ENCODE data around the gene USP49. TPM values are rescaled to one million over a fixed set of nuclear protein-coding genes. Genes with fewer than 3 reads are reported as not detected.

The USP49 gene
- total RNA-seq, 3 donors from 2014 or later (not counting 1 experiment from before 2014, with no cell fraction given) = 6.4 to 15.1 (median 11.5) TPM

GRCh38 chr6:41774841-41775240 lies 120.3 kb downstream of the USP49 start:
- Mint-ChIP-seq H3K36me3 (peaks cover 13% of the 10 kb centered on the region), H3K27me3 (ENCODE audit: low read depth in 2 of 2) (no peaks in the 10 kb centered on the region), H3K27ac (no peak overlapping the region), H3K4me1 (peaks cover 7 to 10% of the 10 kb centered on the region in 2 donors), H3K9me3 (no peaks in the 10 kb centered on the region), H3K4me3 (no peak overlapping the region)
- 90% methylated on average over 3 of the region's 3 CpGs for WGBS (ENCODE audit: insufficient coverage)
- DNase-seq = no peak
- TF ChIP-seq CTCF (IDR thresholded peaks at IDR 0.05) = no peak
- peaks cover 37% of the 10 kb centered on the region for H3K36me3 ChIP-seq (ENCODE audit: control insufficient read depth, insufficient read depth, low read length)
- H3K9me3 ChIP-seq (ENCODE audit: control insufficient read depth, insufficient read depth, low read length) = no peaks in the 10 kb centered on the region
- H3K27ac ChIP-seq (ENCODE audit: low read length) = no peak overlapping the region
- H3K4me1 ChIP-seq (ENCODE audit: control insufficient read depth, insufficient read depth, low read length) = peaks cover 7% of the 10 kb centered on the region
- no peaks in the 10 kb centered on the region for H3K27me3 ChIP-seq (ENCODE audit: control insufficient read depth, insufficient read depth, low read length)
- intact Hi-C loops (cut with micrococcal nuclease) = no loop called here
- H3K4me3 ChIP-seq (ENCODE audit: low read length) = no peak overlapping the region
- no peak for ATAC-seq

GRCh38 chr6:41771058-41771983 lies 123.9 kb downstream of the USP49 start:
- intact Hi-C loops (cut with micrococcal nuclease) = no loop called here
- Histone ChIP-seq H3K27me3 (ENCODE audit: control insufficient read depth, insufficient read depth, low read length) (no peaks in the 10 kb centered on the region), H3K27ac (ENCODE audit: low read length) (no peak overlapping the region), H3K4me3 (ENCODE audit: low read length) (no peak overlapping the region), H3K36me3 (ENCODE audit: control insufficient read depth, insufficient read depth, low read length) (peaks cover 37% of the 10 kb centered on the region), H3K4me1 (ENCODE audit: control insufficient read depth, insufficient read depth, low read length) (peaks cover 14% of the 10 kb centered on the region), H3K9me3 (ENCODE audit: control insufficient read depth, insufficient read depth, low read length) (no peaks in the 10 kb centered on the region)
- peaks cover 13% of the 10 kb centered on the region for H3K36me3 Mint-ChIP-seq
- no peak overlapping the region for H3K27ac Mint-ChIP-seq
- no peaks in the 10 kb centered on the region for H3K27me3 Mint-ChIP-seq (ENCODE audit: low read depth in 2 of 2)
- no peak for TF ChIP-seq CTCF (IDR thresholded peaks at IDR 0.05)
- ATAC-seq (no peak), DNase-seq (no peak)
- WGBS (ENCODE audit: insufficient coverage) = 93% methylated on average over 29 of the region's 29 CpGs
- H3K4me3 Mint-ChIP-seq = no peak overlapping the region
- no peaks in the 10 kb centered on the region for H3K9me3 Mint-ChIP-seq
- H3K4me1 Mint-ChIP-seq = peaks cover 0 to 9% of the 10 kb centered on the region in 2 donors

GRCh38 chr6:41770381-41771057 lies 124.7 kb downstream of the USP49 start:
- Histone ChIP-seq H3K4me3 (ENCODE audit: low read length) (no peak overlapping the region), H3K9me3 (ENCODE audit: control insufficient read depth, insufficient read depth, low read length) (no peaks in the 10 kb centered on the region), H3K36me3 (ENCODE audit: control insufficient read depth, insufficient read depth, low read length) (peaks cover 37% of the 10 kb centered on the region), H3K27me3 (ENCODE audit: control insufficient read depth, insufficient read depth, low read length) (no peaks in the 10 kb centered on the region), H3K4me1 (ENCODE audit: control insufficient read depth, insufficient read depth, low read length) (peaks cover 14% of the 10 kb centered on the region), H3K27ac (ENCODE audit: low read length) (no peak overlapping the region)
- no peaks in the 10 kb centered on the region for H3K9me3 Mint-ChIP-seq
- H3K4me3 Mint-ChIP-seq = no peak overlapping the region
- DNase-seq (no peak), ATAC-seq (no peak)
- 96% methylated on average over 30 of the region's 30 CpGs for WGBS (ENCODE audit: insufficient coverage)
- intact Hi-C loops (cut with micrococcal nuclease) = no loop called here
- TF ChIP-seq CTCF (IDR thresholded peaks at IDR 0.05) = no peak
- peaks cover 0 to 9% of the 10 kb centered on the region in 2 donors for H3K4me1 Mint-ChIP-seq
- no peak overlapping the region for H3K27ac Mint-ChIP-seq
- H3K27me3 Mint-ChIP-seq (ENCODE audit: low read depth in 2 of 2) = no peaks in the 10 kb centered on the region
- peaks cover 13% of the 10 kb centered on the region for H3K36me3 Mint-ChIP-seq

All from natural killer cell (primary cell).